Activated effector memory CD4-positive, alpha-beta T cell treated with Interleukin-2 at 50 U/mL for 16 hours (primary cell): ENCODE data around the gene MICAL2.

Source experiments
- DNase-seq: peaks from one replicate; pipeline ENCODE4 v3.0.0-alpha.2; 2020

Gene MICAL2

GRCh38 chr11:12258451-12258850 is 148.1 kb downstream of the MICAL2 start:
- DNase-seq: no peak

DNA sequence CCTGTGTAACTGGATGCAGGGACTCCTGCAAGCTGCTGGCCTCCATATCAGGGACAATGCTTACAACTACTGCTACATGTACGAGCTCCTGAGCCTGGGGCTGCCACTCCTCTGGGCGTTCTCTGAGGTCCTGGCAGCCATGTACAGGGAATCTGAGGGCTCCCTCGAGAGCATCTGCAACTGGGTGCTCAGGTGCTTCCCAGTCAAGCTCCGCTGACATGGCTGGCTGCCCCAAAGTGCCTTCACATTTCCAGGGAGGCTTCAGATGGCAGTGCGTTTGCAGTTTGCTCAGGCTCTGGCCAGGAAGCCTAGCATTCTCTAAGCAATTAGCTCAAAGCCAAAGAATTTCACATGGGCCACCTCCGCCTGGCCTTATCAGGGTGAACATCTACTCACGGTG is 149.6 kb downstream of the MICAL2 start:
- no peak for DNase-seq

DNA sequence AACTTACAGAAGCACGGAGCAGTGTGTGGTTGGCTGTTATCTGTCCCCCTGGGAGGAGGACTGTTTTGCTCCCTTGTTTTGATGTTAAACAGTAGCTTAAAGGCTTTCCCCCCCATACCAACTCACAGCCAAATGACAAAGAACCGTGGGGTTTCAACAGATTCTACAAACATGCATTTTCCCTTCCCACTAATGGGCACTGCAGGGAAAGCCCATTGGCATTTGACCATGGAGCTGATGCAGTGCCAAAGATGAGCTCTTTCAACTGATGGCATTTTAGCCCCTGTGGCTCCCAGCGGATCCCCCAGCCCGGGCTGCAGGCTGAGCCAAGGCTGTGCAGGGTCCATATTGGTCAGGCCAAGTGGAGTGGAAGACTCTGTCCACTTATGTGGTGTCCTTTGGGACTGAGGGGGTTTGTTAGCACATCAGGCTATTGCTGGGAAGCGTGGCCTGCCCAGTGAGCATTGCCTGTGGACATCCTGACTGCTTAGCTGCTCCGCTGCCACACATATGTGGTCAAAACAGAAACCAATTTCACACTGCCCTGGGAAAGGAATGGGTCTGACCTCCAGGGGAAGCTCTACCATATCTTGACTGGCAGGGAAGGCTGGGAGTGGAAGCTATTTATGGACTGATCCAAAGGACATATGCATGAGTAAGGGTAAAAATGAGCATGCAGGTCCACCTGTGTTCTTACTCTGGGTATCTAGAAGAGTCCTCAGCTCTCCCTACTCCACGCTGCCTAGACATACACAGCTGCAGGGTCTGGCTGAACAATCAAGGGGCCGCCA is 150.5 kb downstream of the MICAL2 start:
- DNase-seq: no peak

DNA sequence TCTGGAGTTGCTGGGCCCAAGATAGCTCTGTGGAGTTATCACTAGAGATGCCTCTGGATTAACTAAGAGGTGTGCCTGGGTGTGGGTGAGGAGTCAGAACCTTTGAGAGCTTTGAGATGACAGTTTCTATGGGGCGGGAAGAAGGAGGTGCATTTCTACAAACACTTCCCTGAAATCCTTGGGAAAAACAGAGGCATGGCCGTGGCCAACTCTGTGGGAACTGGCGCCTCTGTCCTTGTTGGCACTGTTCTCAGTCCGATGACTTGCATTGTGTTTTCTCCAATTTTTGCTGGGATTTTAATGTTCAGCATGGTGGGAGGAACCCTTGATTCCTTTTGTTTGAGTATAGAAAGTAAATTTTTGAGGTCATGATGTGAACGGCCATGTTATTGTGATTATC is 151.2 kb downstream of the MICAL2 start:
- DNase-seq: no peak

DNA sequence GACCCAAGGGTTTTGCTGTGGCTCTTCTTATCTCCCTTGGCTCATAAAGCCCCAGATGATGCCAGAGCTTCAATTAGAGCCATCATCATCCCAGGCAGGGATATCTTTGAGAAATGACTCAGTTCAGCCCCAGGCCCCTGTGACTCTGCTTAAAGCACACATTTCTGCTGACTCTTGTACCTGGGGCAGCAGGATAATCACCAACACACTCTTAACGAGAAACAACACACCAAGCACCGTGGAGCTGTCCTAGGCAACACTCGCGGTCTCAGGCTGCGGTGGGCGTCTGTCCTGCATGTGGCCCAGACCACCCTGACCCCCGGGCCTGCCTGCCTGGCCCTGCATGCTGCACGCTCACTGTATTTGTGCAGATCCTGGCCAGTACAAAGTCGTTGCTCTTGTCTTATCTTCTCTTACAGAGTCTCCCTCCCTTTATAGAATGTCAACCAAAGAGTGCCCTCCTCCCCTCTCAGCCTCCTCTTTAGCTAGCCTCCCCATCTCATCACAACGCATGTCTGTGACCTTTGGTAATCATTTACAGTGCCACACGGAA is 152.8 kb downstream of the MICAL2 start:
- DNase-seq: no peak

DNA sequence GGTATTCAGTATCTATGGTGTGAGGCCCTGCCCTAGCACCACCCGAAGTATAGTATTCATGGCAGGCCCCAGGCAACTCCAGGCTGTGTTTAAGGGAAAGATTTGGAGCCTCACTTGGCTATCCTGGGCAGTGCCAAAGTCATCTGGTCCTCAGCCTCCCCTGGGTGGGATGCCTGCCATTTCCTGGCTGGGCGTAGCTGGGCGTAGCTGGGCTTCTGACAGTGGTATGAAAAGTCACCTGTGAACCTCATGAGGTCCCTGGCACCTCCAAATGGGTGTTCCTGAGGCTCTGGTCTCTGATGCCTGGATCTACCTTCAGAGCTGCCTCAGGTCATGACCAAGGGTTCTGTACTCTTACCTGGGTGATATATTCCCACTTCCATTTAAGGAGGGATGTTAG is 154.0 kb downstream of the MICAL2 start:
- no peak for DNase-seq

DNA sequence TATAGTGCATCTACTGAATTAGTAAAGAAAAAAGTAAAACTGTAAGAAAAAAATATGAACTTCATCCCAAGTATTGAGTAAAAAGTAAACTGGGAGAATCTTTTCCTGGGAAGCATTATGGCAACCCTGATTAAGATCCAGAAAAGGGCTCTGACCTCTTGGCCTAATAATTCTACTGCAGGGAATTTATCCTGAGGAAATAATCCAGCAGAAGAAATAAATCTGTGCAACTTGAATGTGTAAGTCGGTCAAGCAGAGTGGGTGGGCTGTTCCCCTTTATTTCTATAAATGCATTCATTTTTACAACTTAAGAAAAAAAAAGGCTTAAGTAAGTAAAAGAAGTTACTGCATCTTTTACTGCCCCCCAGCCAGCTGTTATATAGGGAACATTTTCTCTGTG is 155.7 kb downstream of the MICAL2 start:
- no peak for DNase-seq

- DNase-seq: no peak
These were observed 156.6 kb downstream of the MICAL2 start for GRCh38 chr11:12266943-12267342.

GRCh38 chr11:12267921-12268320 is 157.5 kb downstream of the MICAL2 start:
- no peak for DNase-seq

- no peak for DNase-seq
These were observed 158.7 kb downstream of the MICAL2 start for GRCh38 chr11:12269104-12269441.

DNA sequence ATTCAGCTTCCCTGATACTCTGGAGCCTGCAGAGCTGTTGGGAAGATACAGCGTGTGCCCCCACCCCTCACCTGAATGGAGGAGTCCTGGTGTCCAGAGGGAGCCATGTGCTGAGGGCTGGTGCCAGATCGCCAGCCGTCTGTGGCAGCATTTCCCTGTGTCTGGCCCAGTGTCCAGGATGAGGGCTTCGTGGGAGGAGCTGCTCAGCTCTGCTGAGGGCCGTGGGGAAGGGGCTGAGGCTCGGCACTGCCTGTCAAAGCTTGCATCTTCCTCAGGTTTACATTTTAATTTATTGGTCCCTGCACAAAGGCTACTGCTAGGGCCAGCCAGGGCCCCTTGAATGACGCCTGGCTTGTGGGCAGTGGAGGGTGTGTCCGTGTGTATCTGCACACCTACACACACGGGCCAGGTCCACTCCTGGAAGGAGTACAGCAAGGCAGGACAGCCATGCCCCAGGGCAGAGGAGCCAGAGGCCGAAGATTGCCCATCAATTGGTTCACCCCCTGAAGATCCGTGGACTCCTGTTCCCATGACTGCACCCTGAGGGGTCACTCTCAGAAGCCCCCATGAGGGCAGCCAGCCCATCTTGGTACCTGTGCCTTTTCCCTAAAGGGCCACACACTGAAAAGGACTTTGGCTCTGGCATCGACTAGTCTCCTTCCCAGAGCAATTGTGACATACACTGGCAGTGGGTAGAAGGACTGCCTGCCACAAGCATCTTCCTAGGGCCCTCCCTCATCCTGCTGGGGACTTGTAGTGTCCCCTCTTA is 159.2 kb downstream of the MICAL2 start:
- no peak for DNase-seq

GRCh38 chr11:12270215-12270797 is 159.9 kb downstream of the MICAL2 start:
- DNase-seq: no peak

GRCh38 chr11:12270817-12271216 is 160.4 kb downstream of the MICAL2 start:
- DNase-seq: no peak

DNA sequence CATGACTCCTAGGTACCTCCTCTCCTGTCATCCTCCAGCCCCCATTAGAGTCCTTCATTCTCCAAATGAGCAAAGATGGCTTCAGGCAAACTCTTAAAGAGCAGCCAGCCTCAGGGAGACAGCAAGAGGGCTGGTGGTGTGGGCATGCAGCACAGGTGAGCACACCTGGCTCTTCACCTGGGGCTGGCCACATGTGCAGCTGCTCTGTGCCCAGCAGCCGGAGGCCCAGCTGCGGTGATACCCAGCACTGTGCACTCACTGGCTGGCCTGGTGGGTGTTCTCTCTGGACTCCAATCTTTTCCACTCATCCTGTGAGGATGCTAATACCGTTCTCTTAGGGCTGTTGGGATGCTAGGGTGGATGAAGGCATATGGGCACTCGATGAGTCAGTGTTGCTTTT is 160.9 kb downstream of the MICAL2 start:
- DNase-seq: no peak

DNA sequence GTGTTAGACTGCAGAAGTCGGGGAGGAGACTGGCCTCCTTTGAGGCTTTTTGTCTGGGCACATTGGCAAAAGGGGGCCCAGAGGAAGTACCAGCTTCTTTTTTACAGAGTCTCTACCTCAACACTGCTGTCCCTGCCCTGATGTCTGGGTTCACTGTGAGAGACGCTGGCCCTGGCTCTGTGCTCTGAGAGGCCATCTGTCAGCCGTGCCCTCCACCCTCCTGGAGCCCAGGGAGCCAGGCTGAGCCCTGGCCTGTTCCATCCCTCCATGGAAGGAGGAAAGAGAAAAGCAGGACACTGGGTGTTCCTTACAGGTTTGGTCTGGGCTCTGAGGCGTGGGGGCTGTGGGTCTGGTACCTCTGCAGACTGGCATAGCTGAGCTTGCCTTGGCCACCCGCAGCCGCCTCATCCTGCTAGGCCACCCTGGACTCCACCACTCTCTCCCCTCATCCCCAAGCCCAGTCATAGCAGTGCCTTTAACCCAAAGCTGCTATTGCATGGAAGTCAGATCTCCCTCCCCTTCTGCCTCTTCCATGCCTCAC is 161.5 kb downstream of the MICAL2 start:
- DNase-seq: no peak

DNA sequence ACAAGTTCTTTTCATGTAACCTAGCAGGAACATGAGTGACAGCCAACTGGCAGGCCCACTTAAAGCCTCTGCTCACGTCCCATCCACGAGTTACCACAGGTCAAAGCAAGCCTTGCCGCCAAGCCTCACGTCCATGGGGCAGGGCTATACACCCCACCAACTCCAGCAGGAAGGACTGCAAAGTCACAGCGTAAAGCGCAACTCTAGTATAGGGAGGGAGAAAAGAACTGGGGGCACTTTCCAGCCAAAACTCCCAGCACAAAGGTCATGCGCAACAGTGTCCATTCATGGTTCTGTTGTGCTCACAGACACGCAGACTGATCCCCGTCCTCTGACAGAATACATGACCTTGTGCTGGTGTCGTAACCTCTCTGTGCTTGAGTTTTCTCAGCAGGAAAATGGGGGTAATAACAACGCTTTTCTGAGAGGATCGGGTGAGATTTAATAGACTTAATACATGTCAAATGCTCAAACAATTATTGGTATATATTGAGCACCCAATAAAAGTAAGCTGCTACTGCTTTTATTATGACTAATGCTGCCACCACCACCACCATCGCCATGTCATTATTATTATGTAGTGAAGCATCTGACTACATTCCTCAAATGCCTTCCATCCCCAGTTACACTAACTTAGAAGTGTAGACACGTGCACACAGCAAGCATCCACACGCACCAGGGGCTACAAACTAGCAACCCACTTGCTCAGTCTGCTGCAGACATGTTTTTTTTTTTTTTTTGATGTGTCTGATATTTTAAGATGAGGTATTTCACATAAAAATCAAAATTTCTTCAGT is 162.6 kb downstream of the MICAL2 start:
- no peak for DNase-seq

GRCh38 chr11:12273618-12273995 is 163.2 kb downstream of the MICAL2 start:
- DNase-seq: no peak

DNA sequence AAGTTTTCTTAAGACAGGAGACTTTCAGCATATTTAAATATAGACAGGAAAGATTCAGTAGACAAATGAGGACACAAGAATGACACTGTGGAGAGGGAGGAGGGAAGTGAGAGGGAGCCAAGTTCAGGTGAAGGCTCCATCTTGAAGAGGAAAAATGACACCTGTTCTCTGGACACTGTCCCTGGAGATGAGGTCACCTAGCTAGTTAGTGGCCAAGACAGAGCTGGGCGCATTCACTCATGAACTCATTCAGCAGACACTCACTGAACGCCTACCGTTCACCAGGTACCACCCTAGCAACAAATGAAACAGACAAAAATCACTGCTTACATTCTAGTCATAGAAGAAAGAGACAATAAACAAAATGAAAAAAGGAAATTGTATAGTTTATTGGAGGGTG is 163.7 kb downstream of the MICAL2 start:
- DNase-seq: no peak

GRCh38 chr11:12274558-12275197 is 164.3 kb downstream of the MICAL2 start:
- DNase-seq: no peak

DNA sequence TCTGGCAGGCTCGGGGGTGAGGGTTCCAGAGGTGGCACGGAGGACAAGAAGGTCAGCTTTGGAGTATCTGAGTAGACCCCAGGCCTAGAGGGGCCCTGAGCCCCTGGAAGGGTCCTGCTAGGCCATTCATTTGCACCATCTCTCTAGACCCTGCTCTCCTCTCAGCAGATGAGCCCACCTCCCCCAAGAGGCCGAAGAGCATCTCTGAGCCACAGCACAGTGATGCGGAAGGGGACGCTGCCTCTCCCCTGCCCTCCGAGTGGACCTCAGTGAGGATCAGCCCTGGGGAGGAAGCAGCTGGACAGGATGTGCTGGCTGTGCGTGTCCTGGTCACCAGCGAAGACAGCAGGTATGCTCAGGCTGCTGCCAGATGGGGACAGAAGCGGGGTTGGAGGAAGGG is 165.4 kb downstream of the MICAL2 start:
- no peak for DNase-seq

- no peak for DNase-seq
These were observed 166.0 kb downstream of the MICAL2 start for GRCh38 chr11:12276356-12276755.

DNA sequence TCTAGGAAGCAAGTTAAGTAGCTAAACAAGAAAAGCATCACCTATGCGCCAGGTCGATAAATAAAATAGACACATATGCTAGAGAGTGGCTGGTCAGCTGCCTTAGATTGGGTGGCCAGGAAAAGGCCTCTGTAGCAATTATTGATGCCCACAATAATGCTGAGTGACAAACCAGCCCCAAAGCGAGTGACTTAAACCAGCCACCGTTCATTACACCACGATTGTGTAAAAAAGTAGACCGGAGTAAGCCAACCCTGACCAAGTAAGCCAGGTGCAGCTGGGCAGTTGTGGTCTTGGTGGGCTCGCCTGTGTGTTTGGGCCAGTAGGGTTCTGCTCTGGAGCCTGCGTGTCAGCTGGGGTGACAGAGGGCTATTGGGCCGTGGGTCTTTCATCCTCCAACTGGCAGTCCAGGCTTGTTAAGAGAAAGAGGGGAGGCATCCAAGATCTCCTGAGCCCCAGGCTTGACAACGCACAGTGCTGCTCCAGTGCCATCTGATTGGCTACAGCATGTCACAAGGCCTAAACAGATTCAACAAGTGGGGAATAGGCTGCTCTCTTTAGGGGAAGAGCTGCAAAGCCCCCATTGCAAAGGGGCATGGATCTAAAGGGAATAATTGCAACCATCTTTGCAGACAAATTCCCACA is 166.6 kb downstream of the MICAL2 start:
- no peak for DNase-seq
